Parathyroid adenoma (tissue), 2 donors: ENCODE measurements around the gene SNAP47.

Experiments used
- H2AFZ ChIP-seq: fragments of 300-600 bp; sonication (generic); one replicate; pipeline ENCODE4 v1.7.0; 2017; ENCODE audit warnings: antibody characterized with exemption, mild to moderate bottlenecking
- H3K27ac ChIP-seq: fragments of 300-600 bp; sonication (generic); one replicate; pipeline ENCODE4 v1.7.0; 2017
- H3K27me3 ChIP-seq: fragments of 300-600 bp; sonication (generic); one replicate; pipeline ENCODE4 v1.7.0; 2017; ENCODE audit warnings: low read length; ENCODE audit not compliant: control insufficient read depth, insufficient read depth
- H3K36me3 ChIP-seq: fragments of 300-600 bp; sonication (generic); one replicate; pipeline ENCODE4 v1.7.0; 2017; ENCODE audit warnings: low read length; ENCODE audit not compliant: control insufficient read depth, insufficient read depth
- H3K4me1 ChIP-seq: fragments of 300-600 bp; sonication (generic); one replicate; pipeline ENCODE4 v1.7.0; 2017; ENCODE audit warnings: control low read depth
- H3K4me2 ChIP-seq: fragments of 300-600 bp; sonication (generic); one replicate; pipeline ENCODE4 v1.7.0; 2017; ENCODE audit warnings: low read length
- H3K4me3 ChIP-seq: fragments of 300-600 bp; sonication (generic); one replicate; pipeline ENCODE4 v1.7.0; 2017; ENCODE audit warnings: low read depth, low read length
- H3K79me2 ChIP-seq: fragments of 300-600 bp; sonication (generic); one replicate; pipeline ENCODE4 v1.7.0; 2017; ENCODE audit warnings: control low read depth
- H3K9ac ChIP-seq: fragments of 300-600 bp; sonication (generic); one replicate; pipeline ENCODE4 v1.7.0; 2017; ENCODE audit warnings: mild to moderate bottlenecking
- H3K9me3 ChIP-seq: fragments of 300-600 bp; sonication (generic); one replicate; pipeline ENCODE4 v1.7.0; 2017; ENCODE audit warnings: low read length; ENCODE audit not compliant: control insufficient read depth
- TF ChIP-seq, protein P1 (sequence below): fragments of 300-600 bp; sonication (generic); IDR thresholded peaks from one replicate; pipeline ENCODE4 v1.7.0; 2017; ENCODE audit warnings: antibody characterized with exemption, mild to moderate bottlenecking
- donor health status: primary hyperparathyroidism.

The SNAP47 gene

DNA sequence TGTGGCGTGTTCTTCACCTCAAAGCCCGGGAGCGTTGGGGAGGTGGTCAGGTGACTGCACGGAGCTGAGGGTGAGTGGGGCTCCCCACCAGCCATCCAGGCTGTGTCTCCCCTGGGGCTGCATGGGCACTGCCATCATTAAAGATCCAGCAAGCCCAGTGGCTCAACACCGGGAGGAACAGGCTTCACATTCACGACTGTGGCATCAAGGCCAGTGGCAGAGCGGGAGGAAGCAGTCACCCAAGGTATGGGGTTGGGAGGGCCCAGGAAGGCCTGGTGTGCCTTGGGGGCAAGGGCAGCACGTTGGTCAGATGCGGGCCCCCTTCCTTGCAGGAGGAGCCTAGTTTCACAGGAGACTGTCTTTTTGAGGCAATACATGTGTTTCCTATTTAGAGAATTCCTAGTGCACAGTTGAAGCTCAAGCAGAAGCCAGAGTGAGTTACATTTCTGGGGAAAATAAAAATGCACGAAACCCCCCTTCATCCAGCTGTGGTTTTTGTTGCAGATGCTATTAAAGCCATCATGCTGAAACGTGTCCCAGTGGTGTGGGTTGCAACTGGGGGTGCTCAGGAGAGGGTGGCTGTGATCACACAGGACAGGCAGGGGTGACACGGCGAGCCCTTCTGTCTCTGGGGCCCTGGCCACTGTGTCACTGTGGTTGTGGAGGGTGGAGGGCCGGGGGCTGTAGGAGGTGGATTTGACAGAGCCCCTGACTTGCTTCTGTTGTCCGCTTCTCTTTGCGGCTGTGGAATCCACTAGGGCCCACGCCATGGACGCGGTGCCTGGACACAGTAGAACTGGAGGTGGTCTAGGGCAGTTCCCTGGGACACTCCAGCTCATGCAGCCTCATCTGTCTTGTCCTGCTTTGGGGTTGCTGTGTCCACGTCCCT lies 34.1 kb downstream of the SNAP47 start:
- no peaks in the 10 kb centered on the region for H3K9me3 ChIP-seq
- no peak overlapping the region for H3K4me2 ChIP-seq
- H3K9ac ChIP-seq, result no peak overlapping the region
- no peak overlapping the region for H2AFZ ChIP-seq
- H3K27me3 ChIP-seq, result no peaks in the 10 kb centered on the region
- no peaks in the 10 kb centered on the region for H3K36me3 ChIP-seq
- no peaks in the 10 kb centered on the region for H3K4me1 ChIP-seq
- H3K4me3 ChIP-seq, result no peak overlapping the region
- TF ChIP-seq, protein P1, sequence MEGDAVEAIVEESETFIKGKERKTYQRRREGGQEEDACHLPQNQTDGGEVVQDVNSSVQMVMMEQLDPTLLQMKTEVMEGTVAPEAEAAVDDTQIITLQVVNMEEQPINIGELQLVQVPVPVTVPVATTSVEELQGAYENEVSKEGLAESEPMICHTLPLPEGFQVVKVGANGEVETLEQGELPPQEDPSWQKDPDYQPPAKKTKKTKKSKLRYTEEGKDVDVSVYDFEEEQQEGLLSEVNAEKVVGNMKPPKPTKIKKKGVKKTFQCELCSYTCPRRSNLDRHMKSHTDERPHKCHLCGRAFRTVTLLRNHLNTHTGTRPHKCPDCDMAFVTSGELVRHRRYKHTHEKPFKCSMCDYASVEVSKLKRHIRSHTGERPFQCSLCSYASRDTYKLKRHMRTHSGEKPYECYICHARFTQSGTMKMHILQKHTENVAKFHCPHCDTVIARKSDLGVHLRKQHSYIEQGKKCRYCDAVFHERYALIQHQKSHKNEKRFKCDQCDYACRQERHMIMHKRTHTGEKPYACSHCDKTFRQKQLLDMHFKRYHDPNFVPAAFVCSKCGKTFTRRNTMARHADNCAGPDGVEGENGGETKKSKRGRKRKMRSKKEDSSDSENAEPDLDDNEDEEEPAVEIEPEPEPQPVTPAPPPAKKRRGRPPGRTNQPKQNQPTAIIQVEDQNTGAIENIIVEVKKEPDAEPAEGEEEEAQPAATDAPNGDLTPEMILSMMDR, result no peak
- no peaks in the 10 kb centered on the region for H3K79me2 ChIP-seq
- no peak overlapping the region for H3K27ac ChIP-seq

DNA sequence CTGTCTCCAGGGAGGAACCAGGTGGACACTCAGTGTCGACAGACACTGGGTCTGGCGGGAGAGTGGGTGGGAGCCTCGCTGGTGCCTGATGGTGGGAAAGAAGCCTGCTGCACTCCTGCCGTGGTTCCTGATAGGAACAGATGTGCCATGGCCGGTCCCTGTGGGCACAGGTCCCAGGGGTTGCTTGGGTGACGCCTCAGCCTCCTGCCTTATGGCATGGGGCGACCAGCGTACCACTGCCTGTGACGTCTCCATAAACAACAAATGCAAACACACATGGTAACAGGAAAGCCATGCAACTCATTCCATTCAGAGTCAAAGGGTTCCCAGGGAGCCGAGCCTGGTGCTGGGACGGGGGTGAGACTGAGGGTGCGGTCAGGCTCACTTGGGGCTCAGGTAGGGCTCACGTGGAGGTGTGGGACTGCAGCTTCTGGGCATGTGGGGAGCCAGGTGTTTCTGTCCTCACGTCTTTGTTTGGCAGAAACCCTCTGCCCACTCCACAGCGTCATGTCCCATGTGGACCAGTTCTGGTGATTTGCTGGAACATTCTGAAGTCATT lies 34.8 kb downstream of the SNAP47 start:
- H3K4me2 ChIP-seq, result no peak overlapping the region
- H2AFZ ChIP-seq, result no peak overlapping the region
- no peak overlapping the region for H3K9ac ChIP-seq
- H3K9me3 ChIP-seq, result no peaks in the 10 kb centered on the region
- H3K79me2 ChIP-seq, result no peaks in the 10 kb centered on the region
- H3K27ac ChIP-seq, result no peak overlapping the region
- H3K36me3 ChIP-seq, result no peaks in the 10 kb centered on the region
- H3K27me3 ChIP-seq, result no peaks in the 10 kb centered on the region
- H3K4me3 ChIP-seq, result no peak overlapping the region
- no peaks in the 10 kb centered on the region for H3K4me1 ChIP-seq
- TF ChIP-seq, protein P1, result no peak

- TF ChIP-seq, protein P1, result no peak
- Histone ChIP-seq H3K27ac (no peak overlapping the region), H2AFZ (no peak overlapping the region), H3K27me3 (no peaks in the 10 kb centered on the region), H3K79me2 (no peaks in the 10 kb centered on the region), H3K9ac (no peak overlapping the region), H3K4me2 (no peak overlapping the region), H3K36me3 (no peaks in the 10 kb centered on the region), H3K4me1 (no peaks in the 10 kb centered on the region), H3K9me3 (no peaks in the 10 kb centered on the region), H3K4me3 (no peak overlapping the region)
These were observed 35.6 kb downstream of the SNAP47 start for GRCh38 chr1:227770812-227771211.

DNA sequence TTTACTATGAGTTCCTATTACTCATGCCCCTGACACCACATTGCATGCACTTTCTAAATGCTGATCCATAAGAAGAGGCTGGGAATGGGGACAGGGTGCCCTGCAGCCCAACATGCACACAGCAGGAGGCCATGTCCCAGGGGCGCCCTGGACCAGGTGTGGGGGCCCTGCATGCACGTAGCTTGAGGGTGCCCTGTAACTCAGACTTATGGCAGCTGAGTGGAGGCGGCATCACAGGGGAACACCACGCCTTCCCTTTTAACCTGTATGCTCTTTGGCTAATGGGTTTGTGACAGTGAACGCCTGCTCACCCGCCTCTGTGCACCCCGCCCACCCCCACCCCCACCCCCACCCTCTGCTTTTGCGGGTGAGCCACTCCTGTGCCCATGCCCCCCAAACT lies 36.1 kb downstream of the SNAP47 start:
- no peak overlapping the region for H3K9ac ChIP-seq
- H3K9me3 ChIP-seq, result no peaks in the 10 kb centered on the region
- no peak overlapping the region for H2AFZ ChIP-seq
- H3K79me2 ChIP-seq, result no peaks in the 10 kb centered on the region
- H3K27me3 ChIP-seq, result no peaks in the 10 kb centered on the region
- TF ChIP-seq, protein P1, result no peak
- no peak overlapping the region for H3K27ac ChIP-seq
- H3K4me3 ChIP-seq, result no peak overlapping the region
- no peaks in the 10 kb centered on the region for H3K36me3 ChIP-seq
- no peaks in the 10 kb centered on the region for H3K4me1 ChIP-seq
- H3K4me2 ChIP-seq, result no peak overlapping the region
